GM10266 (cell line): ENCODE results near the gene MON2.

Source experiments
- DNase-seq: peaks from one replicate; pipeline ENCODE4 v3.0.0; 2012; ENCODE audit errors: extremely low spot score
- CTCF ChIP-seq: IDR thresholded peaks from 2 replicates; pipeline ENCODE4 v1.5.1; 2012; ENCODE audit warnings: mild to moderate bottlenecking, low read depth; ENCODE audit not compliant: control insufficient read depth, insufficient read depth; ENCODE audit errors: missing control alignments

Gene MON2

GRCh38 chr12:62642486-62642885 lies 175.9 kb downstream of the MON2 start:
- TF ChIP-seq CTCF, result no peak
- DNase-seq, result no peak

- no peak for TF ChIP-seq CTCF
- no peak for DNase-seq
These were observed 176.9 kb downstream of the MON2 start for GRCh38 chr12:62643486-62643885.

- no peak for DNase-seq
- no peak for TF ChIP-seq CTCF
These were observed 179.9 kb downstream of the MON2 start for GRCh38 chr12:62646566-62646965.

GRCh38 chr12:62647586-62647985 lies 181.0 kb downstream of the MON2 start:
- no peak for TF ChIP-seq CTCF
- no peak for DNase-seq

GRCh38 chr12:62649412-62650138 lies 182.9 kb downstream of the MON2 start:
- no peak for DNase-seq
- no peak for TF ChIP-seq CTCF
